IMR-90 (cell line): Measurements from ENCODE around the gene STARD8. TPM values are rescaled to one million over a fixed set of nuclear protein-coding genes. Genes with fewer than 3 reads are reported as not detected.

Experiments used
- ATAC-seq: fragments of 200-7000 bp; cut with Tn5 transposase; 2 replicates; pipeline ENCODE4 v1.9.1; 2020; ENCODE audit warnings: low read depth, mild to moderate bottlenecking, moderate library complexity
- BruUV-seq: library from RNA; stranded (reverse); fragments of 400-500 nt; replicated peaks from 2 replicates; lab custom pipeline; 2021; lab: Mats Ljungman, UMichigan
- CTCF ChIA-PET: fragments of 300-600 bp; formaldehyde crosslinking; extraction: SDS; loops from one replicate; lab custom pipeline; 2021; ENCODE audit warnings: antibody characterized with exemption; lab: Yijun Ruan, JAX
- POLR2A ChIA-PET: fragments of 300-600 bp; sonication (Branson Sonifier 250); formaldehyde crosslinking; loops from one replicate; lab custom pipeline; 2022; ENCODE audit warnings: antibody characterized with exemption; ENCODE audit not compliant: unreplicated experiment; lab: Charles Lee
- DNase-seq: peaks from one replicate; pipeline ENCODE4 v3.0.0; 2013
- H2AFZ ChIP-seq: replicated peaks from 2 replicates; pipeline ENCODE3; 2013; ENCODE audit warnings: low read length, mild to moderate bottlenecking; ENCODE audit not compliant: poor library complexity
- H2AK5ac ChIP-seq: 2 replicates; pipeline ENCODE4 v1.6.1; 2013; ENCODE audit warnings: low read depth, low read length, inconsistent platforms
- H2AK9ac ChIP-seq: replicated peaks from 2 replicates; pipeline ENCODE3; 2013; ENCODE audit warnings: mild to moderate bottlenecking, low read depth, low read length, moderate library complexity; ENCODE audit not compliant: poor library complexity
- H2BK120ac ChIP-seq: 2 replicates; pipeline ENCODE4 v1.6.1; 2013; ENCODE audit warnings: low read depth, low read length, inconsistent platforms
- H2BK15ac ChIP-seq: 3 replicates; pipeline ENCODE4 v1.6.1; 2013; ENCODE audit warnings: low read depth, low read length, inconsistent platforms
- H2BK20ac ChIP-seq: 2 replicates; pipeline ENCODE4 v1.6.1; 2013; ENCODE audit warnings: low read depth, mild to moderate bottlenecking, inconsistent platforms, low read length, moderate library complexity
- H2BK5ac ChIP-seq: 2 replicates; pipeline ENCODE4 v1.6.1; 2013; ENCODE audit warnings: mild to moderate bottlenecking, low read depth, low read length, inconsistent platforms; ENCODE audit not compliant: poor library complexity, severe bottlenecking
- H3K14ac ChIP-seq: replicated peaks from 2 replicates; pipeline ENCODE4 v1.6.1; 2013; ENCODE audit warnings: low read depth, low read length, inconsistent platforms
- H3K18ac ChIP-seq: 2 replicates; pipeline ENCODE4 v1.6.1; 2013; ENCODE audit warnings: low read depth, low read length, control low read depth
- H3K23ac ChIP-seq: 2 replicates; pipeline ENCODE4 v1.6.1; 2013; ENCODE audit warnings: low read depth, low read length, inconsistent platforms
- H3K27ac ChIP-seq: 2 replicates; pipeline ENCODE4 v1.5.1; 2013; ENCODE audit warnings: mild to moderate bottlenecking, control low read depth, low read length; ENCODE audit not compliant: insufficient read depth
- H3K27me3 ChIP-seq: 2 replicates; pipeline ENCODE4 v1.6.1; 2013; ENCODE audit warnings: low read length; ENCODE audit not compliant: control insufficient read depth, insufficient read depth
- H3K36me3 ChIP-seq: 2 replicates; pipeline ENCODE4 v1.6.1; 2013; ENCODE audit warnings: low read length, mixed read lengths; ENCODE audit not compliant: control insufficient read depth, insufficient read depth
- H3K4ac ChIP-seq: 2 replicates; pipeline ENCODE4 v1.6.1; 2013; ENCODE audit warnings: low read depth, low read length, inconsistent platforms
- H3K4me1 ChIP-seq: 2 replicates; pipeline ENCODE4 v1.6.1; 2013; ENCODE audit warnings: low read length, mixed read lengths; ENCODE audit not compliant: control insufficient read depth, insufficient read depth
- H3K4me2 ChIP-seq: 2 replicates; pipeline ENCODE4 v1.6.1; 2013; ENCODE audit warnings: low read depth, mild to moderate bottlenecking, control low read depth, low read length, moderate library complexity
- H3K4me3 ChIP-seq: 2 replicates; pipeline ENCODE4 v1.5.1; 2013; ENCODE audit warnings: low read depth, mild to moderate bottlenecking, control low read depth, low read length, moderate library complexity; ENCODE audit not compliant: insufficient read depth
- H3K56ac ChIP-seq: 2 replicates; pipeline ENCODE4 v1.6.1; 2013; ENCODE audit warnings: low read length, inconsistent platforms; ENCODE audit not compliant: insufficient read depth; ENCODE audit errors: extremely low read depth
- H3K79me1 ChIP-seq, 2 experiments: 2 replicates each; pipeline ENCODE4 v1.6.1; 2013; ENCODE audit warnings: low read length in 2 of 2, inconsistent platforms in 1 of 2, low read depth in 1 of 2
- H3K9ac ChIP-seq: 2 replicates; pipeline ENCODE4 v1.6.1; 2013; ENCODE audit warnings: low read depth, low read length, control low read depth
- H3K9me1 ChIP-seq: 2 replicates; pipeline ENCODE4 v1.6.1; 2013; ENCODE audit warnings: low read length, inconsistent platforms; ENCODE audit not compliant: insufficient read depth
- H3K9me3 ChIP-seq: 2 replicates; pipeline ENCODE4 v1.6.1; 2013; ENCODE audit warnings: low read length; ENCODE audit not compliant: control insufficient read depth, insufficient read depth
- H4K20me1 ChIP-seq: 2 replicates; pipeline ENCODE4 v1.6.1; 2013; ENCODE audit warnings: low read length, inconsistent platforms; ENCODE audit not compliant: insufficient read depth
- H4K5ac ChIP-seq: 2 replicates; pipeline ENCODE4 v1.6.1; 2013; ENCODE audit warnings: mild to moderate bottlenecking, low read depth, low read length, control low read depth
- H4K8ac ChIP-seq, 2 experiments: 2 replicates each; pipeline ENCODE4 v1.6.1; 2013; ENCODE audit warnings: low read depth in 2 of 2, low read length in 2 of 2, control low read depth in 1 of 2, inconsistent platforms in 1 of 2
- H4K91ac ChIP-seq: 2 replicates; pipeline ENCODE4 v1.6.1; 2013; ENCODE audit warnings: low read depth, low read length, inconsistent platforms; ENCODE audit not compliant: insufficient read depth
- BHLHE40 ChIP-seq: fragments of 150-350 bp; IDR thresholded peaks from 2 replicates; pipeline ENCODE4 v1.6.1; 2016; ENCODE audit warnings: mild to moderate bottlenecking, low read depth, low read length
- FOS ChIP-seq: fragments of 150-350 bp; IDR thresholded peaks from 2 replicates; pipeline ENCODE4 v1.6.1; 2016; ENCODE audit warnings: low read depth, low read length
- SMC3 ChIP-seq: fragments of 150-350 bp; IDR thresholded peaks from 2 replicates; pipeline ENCODE4 v1.6.1; 2016; ENCODE audit warnings: low read depth, mild to moderate bottlenecking, antibody characterized with exemption, low read length, moderate library complexity
- WGBS, 2 experiments: methylation state at CpG; one replicate each; pipeline versions ENCODE4 v1.1.5 to v1.1.7; 2013; ENCODE audit warnings: missing lambda C conversion rate in 2 of 2; ENCODE audit not compliant: insufficient read length in 1 of 2; ENCODE audit errors: extremely low coverage in 2 of 2; 5-methylcytosine and 5-hydroxymethylcytosine counted together
- dilution Hi-C: fragments of 300-500 bp; cut with HindIII; formaldehyde crosslinking; loops from one replicate; pipeline ENCODE4 v1.14.3; 2018; ENCODE audit warnings: low sequenced_read_pairs; ENCODE audit not compliant: unreplicated experiment
- in situ Hi-C: fragments of 300-500 bp; cut with MboI; formaldehyde crosslinking; loops from 3 replicates; pipeline ENCODE4 v1.14.3; 2019; ENCODE audit warnings: low sequenced_read_pairs, inconsistent platforms, mixed read lengths
- intact Hi-C: fragments of 100-400 bp; cut with micrococcal nuclease; formaldehyde crosslinking; loops from 2 replicates; pipeline ENCODE4 v1.10.0; 2022
- polyA plus RNA-seq, 3 experiments: library from polyadenylated mRNA; depleted of rRNA; stranded (reverse); fragments of >200 nt; gene quantifications; 2 replicates each; pipeline ENCODE4 v1.2.3, GENCODE V29; 2012; ENCODE audit warnings: low replicate concordance in 1 of 3
- total RNA-seq: library from RNA; depleted of rRNA; stranded (reverse); fragments of >200 nt; gene quantifications from 2 replicates; pipeline ENCODE4 v1.2.3, GENCODE V29; 2012

The STARD8 gene
- total and polyA plus RNA-seq, 2 of the 4 experiments (the other 2 are of a cell fraction): 1.6 to 2.3 TPM

GRCh38 chrX:68717196-68717595 is 69.7 kb downstream of the STARD8 start:
- Histone ChIP-seq H2BK20ac (no peak overlapping the region), H2BK15ac (no peak overlapping the region), H2BK120ac (no peak overlapping the region), H2AK5ac (no peak overlapping the region), H3K36me3 (no peaks in the 10 kb centered on the region), H3K23ac (no peak overlapping the region), H3K4me2 (no peak overlapping the region), H2AFZ (no peak overlapping the region), H4K5ac (no peak overlapping the region), H3K4me3 (no peak overlapping the region), H3K9ac (no peak overlapping the region), H3K18ac (no peak overlapping the region), H3K4me1 (no peaks in the 10 kb centered on the region), H4K8ac (no peak overlapping the region), H3K9me3 (no peaks in the 10 kb centered on the region), H3K27ac (no peak overlapping the region), H3K14ac (no peak overlapping the region), H3K9me1 (no peaks in the 10 kb centered on the region), H3K79me1 (no peaks in the 10 kb centered on the region), H3K27me3 (peaks cover 15% of the 10 kb centered on the region; the same call in 1 of the 2 replicates), H4K91ac (no peak overlapping the region), H3K4ac (no peak overlapping the region), H2BK5ac (no peak overlapping the region), H2AK9ac (no peak overlapping the region), H3K56ac (no peak overlapping the region), H4K20me1 (no peaks in the 10 kb centered on the region; the same call in 1 of the 2 replicates)
- dilution Hi-C loops (no loop called here), intact Hi-C loops (no loop called here), in situ Hi-C loops (loop anchor here (10.0 to 25.0 kb wide), 2 partner anchors 202 to 530 kb away; no protein-coding TSS in a partner anchor)
- DNase-seq (no peak), ATAC-seq (no peak)
- BruUV-seq: no TSS peak
- 95% methylated on average over 7 of the region's 13 CpGs; no CpG with 5 or more reads in 1 of the 2 experiments for WGBS, 2 experiments
- ChIA-PET POLR2A (no interaction called here), CTCF (no interaction called here)
- no peak for TF ChIP-seq SMC3
- no peak for TF ChIP-seq BHLHE40
- no peak for TF ChIP-seq FOS
